Measurements from ENCODE around the gene UBXN10.

UBXN10 gene

DNA sequence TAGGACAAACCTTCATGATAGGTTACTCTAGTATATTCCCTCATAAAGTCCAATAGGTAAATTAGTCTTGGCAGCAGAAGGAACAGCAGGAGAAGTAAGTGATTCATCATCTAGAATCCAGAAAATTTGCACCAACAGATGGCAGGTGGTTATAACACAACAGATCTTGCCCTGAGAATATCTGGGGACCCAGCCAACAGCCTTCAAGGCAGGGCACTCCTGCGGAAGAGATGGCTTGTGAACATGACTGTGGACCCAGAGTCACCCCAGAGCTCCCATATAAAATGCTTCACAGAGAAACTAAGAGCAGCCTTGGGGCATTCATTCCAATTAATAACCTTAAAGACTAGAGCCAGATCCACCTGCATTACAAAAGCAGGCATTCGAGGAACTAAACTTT lies 8.3 kb downstream of the UBXN10 start:
- Histone ChIP-seq H3K79me2 (ENCODE audit: control insufficient read depth, insufficient read depth, low read length, unreplicated experiment) (no peaks in the 10 kb centered on the region), H2AFZ (ENCODE audit: low read length, unreplicated experiment) (no peak overlapping the region), H3K36me3 (ENCODE audit: insufficient read depth, low read length) (no peaks in the 10 kb centered on the region), H3K4me3 (ENCODE audit: low read depth, low read length) (no peak overlapping the region), H3K27ac (ENCODE audit: low read depth, low read length) (no peak overlapping the region), H3K4me1 (ENCODE audit: control insufficient read depth, insufficient read depth, low read length, unreplicated experiment) (no peaks in the 10 kb centered on the region), H3K27me3 (ENCODE audit: insufficient read depth, low read length) (peaks cover 79% of the 10 kb centered on the region)

DNA sequence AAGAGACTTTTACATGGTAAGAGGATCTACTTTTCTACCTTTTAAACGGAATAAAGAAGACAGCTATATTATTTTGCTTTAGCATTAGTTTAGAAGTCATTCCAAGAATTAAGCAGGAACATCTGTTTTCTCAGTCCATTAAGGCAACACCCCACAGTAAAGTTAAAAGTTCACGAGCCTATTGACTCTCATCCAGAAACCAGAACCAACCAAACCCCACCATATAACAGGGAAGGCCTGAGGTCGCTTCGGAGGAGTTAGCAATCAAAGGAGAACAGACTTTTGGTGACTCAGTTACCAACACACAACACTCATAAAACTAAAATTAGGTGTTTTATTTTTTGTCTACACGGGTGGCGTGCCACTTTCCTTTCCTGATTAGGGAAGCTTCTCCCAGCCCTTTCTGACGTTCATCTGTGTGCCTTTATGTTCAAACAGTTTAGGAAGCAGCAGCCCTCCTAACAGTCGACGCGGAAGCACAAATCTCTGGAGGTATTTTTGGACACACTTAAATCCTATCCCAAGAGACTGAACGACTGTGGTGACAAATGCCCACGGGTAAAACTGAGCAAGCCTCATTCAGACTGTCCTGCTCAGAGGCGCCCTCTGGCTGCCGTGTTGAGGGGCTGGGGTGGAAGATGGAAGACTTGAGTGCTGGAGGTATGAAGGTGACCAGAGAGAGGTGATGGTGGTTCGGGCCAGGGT lies 9.0 kb downstream of the UBXN10 start:
- Histone ChIP-seq H3K27ac (ENCODE audit: low read depth, low read length) (no peak overlapping the region), H3K4me1 (ENCODE audit: control insufficient read depth, insufficient read depth, low read length, unreplicated experiment) (no peaks in the 10 kb centered on the region), H3K36me3 (ENCODE audit: insufficient read depth, low read length) (no peaks in the 10 kb centered on the region), H3K79me2 (ENCODE audit: control insufficient read depth, insufficient read depth, low read length, unreplicated experiment) (no peaks in the 10 kb centered on the region), H3K4me3 (ENCODE audit: low read depth, low read length) (no peak overlapping the region), H2AFZ (ENCODE audit: low read length, unreplicated experiment) (no peak overlapping the region), H3K27me3 (ENCODE audit: insufficient read depth, low read length) (peaks cover 79% of the 10 kb centered on the region)

DNA sequence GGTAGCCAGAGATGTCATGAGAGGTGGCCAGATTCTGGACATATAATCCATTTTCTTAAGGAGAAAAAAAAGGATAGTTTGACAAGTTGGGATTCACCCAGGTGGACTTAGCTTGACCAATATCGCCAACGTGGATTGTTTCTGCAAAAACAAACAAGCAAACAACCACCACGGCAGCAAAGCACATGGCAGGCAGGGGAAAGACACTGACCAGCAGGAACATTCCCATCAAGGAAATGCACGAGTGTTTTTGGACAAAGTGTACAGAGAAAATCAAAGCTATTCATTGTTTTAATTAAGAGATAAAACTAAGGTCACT lies 9.5 kb downstream of the UBXN10 start:
- Histone ChIP-seq H3K27ac (ENCODE audit: low read depth, low read length) (no peak overlapping the region), H3K27me3 (ENCODE audit: insufficient read depth, low read length) (peaks cover 79% of the 10 kb centered on the region), H3K4me3 (ENCODE audit: low read depth, low read length) (no peak overlapping the region), H3K36me3 (ENCODE audit: insufficient read depth, low read length) (no peaks in the 10 kb centered on the region), H3K79me2 (ENCODE audit: control insufficient read depth, insufficient read depth, low read length, unreplicated experiment) (no peaks in the 10 kb centered on the region), H2AFZ (ENCODE audit: low read length, unreplicated experiment) (no peak overlapping the region), H3K4me1 (ENCODE audit: control insufficient read depth, insufficient read depth, low read length, unreplicated experiment) (no peaks in the 10 kb centered on the region)

DNA sequence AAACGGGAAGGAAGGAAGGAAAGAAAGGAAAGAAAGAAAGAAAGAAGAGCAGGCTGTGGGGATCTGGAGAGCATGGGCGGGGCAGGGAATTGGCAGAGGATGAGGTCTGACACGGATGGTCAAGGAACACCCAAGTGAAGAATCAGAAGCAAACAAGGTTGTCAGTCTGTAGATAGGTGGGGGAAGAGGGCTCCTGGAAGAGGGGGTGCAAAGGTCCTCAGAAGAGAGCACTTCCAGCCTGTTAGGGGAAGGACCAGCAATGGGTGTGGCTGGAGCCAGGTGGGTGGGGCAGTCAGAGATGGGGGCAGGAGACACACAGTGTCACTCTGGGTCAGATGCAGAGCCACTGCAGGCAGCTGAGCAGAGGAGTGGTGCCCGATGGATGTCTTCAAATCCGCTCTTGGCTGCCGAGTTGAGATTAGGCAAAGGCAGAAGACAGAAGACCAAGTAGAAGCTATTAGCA lies 11.5 kb downstream of the UBXN10 start:
- peaks cover 79% of the 10 kb centered on the region for H3K27me3 ChIP-seq (ENCODE audit: insufficient read depth, low read length)
- H3K4me1 ChIP-seq (ENCODE audit: control insufficient read depth, insufficient read depth, low read length, unreplicated experiment): no peaks in the 10 kb centered on the region
- no peaks in the 10 kb centered on the region for H3K36me3 ChIP-seq (ENCODE audit: insufficient read depth, low read length)
- no peaks in the 10 kb centered on the region for H3K79me2 ChIP-seq (ENCODE audit: control insufficient read depth, insufficient read depth, low read length, unreplicated experiment)
- no peak overlapping the region for H3K27ac ChIP-seq (ENCODE audit: low read depth, low read length)
- no peak overlapping the region for H3K4me3 ChIP-seq (ENCODE audit: low read depth, low read length)
- no peak overlapping the region for H2AFZ ChIP-seq (ENCODE audit: low read length, unreplicated experiment)

DNA sequence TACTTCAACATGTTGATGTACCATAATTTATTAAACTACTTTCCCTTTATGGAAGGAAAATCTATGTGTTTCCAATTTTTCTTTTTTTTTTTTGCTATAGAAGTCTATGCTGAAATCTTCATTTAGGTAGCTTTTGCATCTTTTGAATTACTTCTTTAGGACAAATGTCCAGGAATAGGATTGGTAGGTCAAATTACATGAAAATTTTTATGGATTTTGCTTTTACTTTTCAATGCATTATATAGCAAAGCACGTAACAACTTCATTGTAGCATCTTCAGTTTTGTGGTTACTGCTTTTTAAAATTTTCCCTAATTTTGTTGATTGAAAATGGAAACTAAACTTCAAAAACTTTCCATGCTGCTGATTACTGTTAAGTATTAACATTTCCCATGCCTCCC lies 12.4 kb downstream of the UBXN10 start:
- H3K27me3 ChIP-seq (ENCODE audit: insufficient read depth, low read length): peaks cover 79% of the 10 kb centered on the region
- no peak overlapping the region for H3K27ac ChIP-seq (ENCODE audit: low read depth, low read length)
- H3K79me2 ChIP-seq (ENCODE audit: control insufficient read depth, insufficient read depth, low read length, unreplicated experiment): no peaks in the 10 kb centered on the region
- H2AFZ ChIP-seq (ENCODE audit: low read length, unreplicated experiment): no peak overlapping the region
- H3K4me3 ChIP-seq (ENCODE audit: low read depth, low read length): no peak overlapping the region
- no peaks in the 10 kb centered on the region for H3K36me3 ChIP-seq (ENCODE audit: insufficient read depth, low read length)
- no peaks in the 10 kb centered on the region for H3K4me1 ChIP-seq (ENCODE audit: control insufficient read depth, insufficient read depth, low read length, unreplicated experiment)

DNA sequence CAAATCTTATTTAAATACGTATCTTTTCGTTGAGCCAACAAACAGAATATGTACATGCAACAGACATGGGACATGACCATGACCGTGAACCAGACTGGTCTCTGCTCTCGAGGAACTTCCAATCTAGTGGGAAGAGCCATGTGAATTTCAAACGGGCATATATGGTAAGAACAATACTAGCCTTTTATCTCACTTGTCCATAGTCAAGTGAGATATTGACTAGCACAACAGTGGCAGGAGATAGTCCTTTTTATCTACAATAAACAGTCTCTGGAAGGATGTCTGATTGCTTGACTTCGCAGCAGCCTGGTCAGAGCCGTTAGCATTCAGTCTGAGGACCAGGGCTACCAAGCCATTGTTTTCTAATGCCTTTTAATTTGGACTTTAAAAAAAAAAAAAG lies 13.0 kb downstream of the UBXN10 start:
- no peak overlapping the region for H3K4me3 ChIP-seq (ENCODE audit: low read depth, low read length)
- H3K27me3 ChIP-seq (ENCODE audit: insufficient read depth, low read length): peaks cover 79% of the 10 kb centered on the region
- no peak overlapping the region for H3K27ac ChIP-seq (ENCODE audit: low read depth, low read length)
- H2AFZ ChIP-seq (ENCODE audit: low read length, unreplicated experiment): no peak overlapping the region
- no peaks in the 10 kb centered on the region for H3K36me3 ChIP-seq (ENCODE audit: insufficient read depth, low read length)
- no peaks in the 10 kb centered on the region for H3K4me1 ChIP-seq (ENCODE audit: control insufficient read depth, insufficient read depth, low read length, unreplicated experiment)
- H3K79me2 ChIP-seq (ENCODE audit: control insufficient read depth, insufficient read depth, low read length, unreplicated experiment): no peaks in the 10 kb centered on the region

DNA sequence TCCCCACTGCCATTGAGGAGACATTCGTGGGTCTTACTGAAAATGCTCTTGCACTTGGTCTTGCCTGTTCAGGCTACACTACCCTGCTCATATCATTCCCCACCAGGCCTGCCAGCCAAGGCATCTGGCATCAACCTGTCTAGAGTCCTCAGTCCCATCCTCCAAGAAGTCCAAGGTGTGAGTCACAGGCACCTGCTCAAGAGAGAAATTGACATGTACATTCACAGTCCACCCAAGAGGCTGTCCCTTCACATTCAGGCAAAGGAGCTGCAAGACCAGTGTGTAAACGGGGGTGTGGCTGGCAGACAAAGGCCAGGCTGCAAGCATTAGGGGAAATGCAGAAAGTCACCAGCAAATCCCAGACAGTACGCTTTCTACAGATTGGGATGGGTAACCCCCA lies 13.5 kb downstream of the UBXN10 start:
- Histone ChIP-seq H3K27me3 (ENCODE audit: insufficient read depth, low read length) (peaks cover 75% of the 10 kb centered on the region), H3K79me2 (ENCODE audit: control insufficient read depth, insufficient read depth, low read length, unreplicated experiment) (no peaks in the 10 kb centered on the region), H2AFZ (ENCODE audit: low read length, unreplicated experiment) (no peak overlapping the region), H3K27ac (ENCODE audit: low read depth, low read length) (no peak overlapping the region), H3K4me1 (ENCODE audit: control insufficient read depth, insufficient read depth, low read length, unreplicated experiment) (no peaks in the 10 kb centered on the region), H3K36me3 (ENCODE audit: insufficient read depth, low read length) (no peaks in the 10 kb centered on the region), H3K4me3 (ENCODE audit: low read depth, low read length) (no peak overlapping the region)

DNA sequence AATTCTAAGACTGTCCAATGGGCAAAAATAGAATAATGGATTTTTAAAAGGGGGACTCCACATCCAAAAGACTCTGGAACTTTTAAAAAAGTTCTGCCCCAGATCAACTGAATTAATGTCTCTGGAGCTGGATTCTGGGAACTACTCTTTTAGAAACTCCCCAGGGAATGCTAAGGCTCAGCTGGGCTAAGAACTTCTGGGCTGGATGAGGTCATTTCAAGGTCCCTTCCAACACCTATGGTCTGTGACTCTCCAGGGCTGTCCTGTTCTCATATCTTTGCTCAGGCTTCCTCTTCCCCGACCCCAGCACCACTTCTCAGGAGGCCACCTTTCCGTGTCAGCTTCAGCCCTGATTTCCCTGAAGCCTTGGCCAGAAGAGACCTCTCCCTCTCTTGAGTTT lies 13.9 kb downstream of the UBXN10 start:
- Histone ChIP-seq H3K4me3 (ENCODE audit: low read depth, low read length) (no peak overlapping the region), H3K27ac (ENCODE audit: low read depth, low read length) (no peak overlapping the region), H3K27me3 (ENCODE audit: insufficient read depth, low read length) (peaks cover 71% of the 10 kb centered on the region), H2AFZ (ENCODE audit: low read length, unreplicated experiment) (no peak overlapping the region), H3K4me1 (ENCODE audit: control insufficient read depth, insufficient read depth, low read length, unreplicated experiment) (no peaks in the 10 kb centered on the region), H3K79me2 (ENCODE audit: control insufficient read depth, insufficient read depth, low read length, unreplicated experiment) (no peaks in the 10 kb centered on the region), H3K36me3 (ENCODE audit: insufficient read depth, low read length) (no peaks in the 10 kb centered on the region)

DNA sequence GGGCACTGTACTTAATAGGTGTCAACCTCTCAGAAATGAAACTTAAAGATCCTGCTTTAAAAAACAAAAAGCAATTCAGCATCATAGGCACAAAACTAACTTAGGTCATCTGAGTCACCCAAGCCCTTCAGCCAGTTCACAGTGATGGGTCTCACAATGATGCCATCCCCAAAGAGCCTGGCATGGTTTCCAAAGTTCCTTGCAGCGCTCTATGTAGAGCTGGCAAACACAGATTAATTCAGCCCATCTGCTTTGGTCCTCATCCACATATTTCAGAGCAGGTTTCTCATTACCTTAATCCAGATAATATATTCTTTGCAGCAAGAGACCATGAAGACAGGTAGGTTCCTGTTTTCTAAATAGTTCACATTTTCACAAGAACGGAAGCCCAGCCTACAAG lies 15.1 kb downstream of the UBXN10 start:
- Histone ChIP-seq H3K36me3 (ENCODE audit: insufficient read depth, low read length) (no peaks in the 10 kb centered on the region), H3K4me3 (ENCODE audit: low read depth, low read length) (no peak overlapping the region), H3K27ac (ENCODE audit: low read depth, low read length) (no peak overlapping the region), H2AFZ (ENCODE audit: low read length, unreplicated experiment) (no peak overlapping the region), H3K79me2 (ENCODE audit: control insufficient read depth, insufficient read depth, low read length, unreplicated experiment) (no peaks in the 10 kb centered on the region), H3K27me3 (ENCODE audit: insufficient read depth, low read length) (peaks cover 65% of the 10 kb centered on the region), H3K4me1 (ENCODE audit: control insufficient read depth, insufficient read depth, low read length, unreplicated experiment) (no peaks in the 10 kb centered on the region)

DNA sequence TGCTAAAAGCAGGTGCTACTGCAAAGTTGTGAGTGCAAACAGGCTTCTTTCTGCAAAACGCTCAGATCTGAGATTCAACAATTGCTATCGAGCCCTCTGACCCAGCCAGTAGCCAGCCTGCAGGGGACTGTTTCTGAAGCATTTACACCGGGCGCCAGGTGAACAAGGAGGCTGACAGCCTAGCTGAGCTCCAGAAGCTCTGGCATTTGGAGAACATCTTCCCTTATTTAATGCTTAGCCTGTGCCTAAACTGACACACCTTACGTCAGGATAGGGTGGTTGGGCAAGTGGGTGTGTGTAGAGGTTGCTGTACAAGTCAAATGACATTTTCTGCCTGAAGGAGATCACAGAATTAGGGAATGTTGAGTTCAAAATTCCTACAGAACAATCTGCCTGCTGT lies 16.3 kb downstream of the UBXN10 start:
- H3K36me3 ChIP-seq (ENCODE audit: insufficient read depth, low read length): no peaks in the 10 kb centered on the region

DNA sequence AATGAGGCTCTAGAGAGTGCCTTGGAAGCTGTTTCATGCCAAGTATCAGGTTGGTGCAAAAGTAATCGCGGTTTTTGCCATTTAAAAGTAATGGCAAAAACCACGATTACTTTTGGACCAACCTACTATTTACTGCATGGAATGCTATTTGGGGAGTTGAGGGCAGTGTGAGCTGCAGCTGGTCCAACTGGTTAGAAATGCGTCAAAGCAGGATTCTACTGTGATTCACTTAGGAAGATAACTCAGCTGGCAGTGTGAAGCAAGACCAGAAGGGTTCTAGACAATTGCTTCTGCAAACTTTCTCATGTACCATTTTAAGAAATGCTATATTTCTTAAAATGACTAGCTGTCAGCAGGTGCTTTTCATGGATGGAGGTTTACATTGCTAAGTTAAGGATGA lies 21.6 kb downstream of the UBXN10 start:
- Histone ChIP-seq H3K4me3 (ENCODE audit: low read depth, low read length) (no peak overlapping the region), H3K27ac (ENCODE audit: low read depth, low read length) (no peak overlapping the region), H3K27me3 (ENCODE audit: insufficient read depth, low read length) (peaks cover 23% of the 10 kb centered on the region), H2AFZ (ENCODE audit: low read length, unreplicated experiment) (no peak overlapping the region), H3K79me2 (ENCODE audit: control insufficient read depth, insufficient read depth, low read length, unreplicated experiment) (no peaks in the 10 kb centered on the region), H3K36me3 (ENCODE audit: insufficient read depth, low read length) (no peaks in the 10 kb centered on the region), H3K4me1 (ENCODE audit: control insufficient read depth, insufficient read depth, low read length, unreplicated experiment) (peaks cover 5% of the 10 kb centered on the region)

More for the DNA sequence above, 16.3 kb downstream of the UBXN10 start:
- Histone ChIP-seq H3K27me3 (ENCODE audit: insufficient read depth, low read length) (peaks cover 62% of the 10 kb centered on the region), H3K4me3 (ENCODE audit: low read depth, low read length) (no peak overlapping the region), H2AFZ (ENCODE audit: low read length, unreplicated experiment) (no peak overlapping the region), H3K79me2 (ENCODE audit: control insufficient read depth, insufficient read depth, low read length, unreplicated experiment) (no peaks in the 10 kb centered on the region), H3K4me1 (ENCODE audit: control insufficient read depth, insufficient read depth, low read length, unreplicated experiment) (no peaks in the 10 kb centered on the region), H3K27ac (ENCODE audit: low read depth, low read length) (no peak overlapping the region)

Measured in ACC112 (cell line).